GM12878 (cell line): Measurements from ENCODE around the gene DDHD1. TPM values are rescaled to one million over a fixed set of nuclear protein-coding genes. Genes with fewer than 3 reads are reported as not detected.

Experiments used
- BCL11A ChIP-seq: IDR thresholded peaks from 2 replicates; pipeline ENCODE4 v1.6.1; 2011; ENCODE audit warnings: low read depth, low read length
- CBFB ChIP-seq: IDR thresholded peaks from 2 replicates; pipeline ENCODE4 v1.6.1; 2016; ENCODE audit warnings: antibody characterized with exemption, low read depth
- CBX3 ChIP-seq: fragments of 200-600 bp; sonication (generic); IDR thresholded peaks from 2 replicates; pipeline ENCODE4 v1.6.1; 2016; ENCODE audit warnings: low read depth, borderline replicate concordance
- CEBPZ ChIP-seq: fragments of 150-350 bp; IDR thresholded peaks from 2 replicates; pipeline ENCODE4 v1.6.1; 2016; ENCODE audit warnings: low read depth, low read length
- DPF2 ChIP-seq: fragments of 450-650 bp; IDR thresholded peaks from 2 replicates; pipeline ENCODE4 v1.6.1; 2017; ENCODE audit warnings: mild to moderate bottlenecking
- EP300 ChIP-seq, 2 experiments: fragments of 150-350 bp in 1 of 2; IDR thresholded peaks; 2 replicates each; pipeline ENCODE4 v1.6.1; 2011 to 2012; ENCODE audit warnings: low read depth in 2 of 2, low read length in 2 of 2, borderline replicate concordance in 1 of 2, improper control_type of control experiment in 1 of 2, inconsistent platforms in 1 of 2; ENCODE audit not compliant: control insufficient read depth in 1 of 2
- IRF4 ChIP-seq: IDR thresholded peaks from 2 replicates; pipeline ENCODE4 v1.6.1; 2011; ENCODE audit warnings: low read depth, low read length
- JUNB ChIP-seq: IDR thresholded peaks from 2 replicates; pipeline ENCODE4 v1.6.1; 2016; ENCODE audit warnings: antibody characterized with exemption, mild to moderate bottlenecking
- KDM1A ChIP-seq: fragments of 200-600 bp; sonication (generic); IDR thresholded peaks from 2 replicates; pipeline ENCODE4 v1.6.1; 2016; ENCODE audit warnings: borderline replicate concordance
- NFYB ChIP-seq: IDR thresholded peaks from 2 replicates; pipeline ENCODE4 v1.6.1; 2011; ENCODE audit warnings: low read depth, mild to moderate bottlenecking, low read length, improper control_type of control experiment, moderate library complexity; ENCODE audit not compliant: insufficient read depth
- PAX5 ChIP-seq: IDR thresholded peaks from 2 replicates; pipeline ENCODE4 v1.6.1; 2011; ENCODE audit warnings: low read depth, low read length, borderline replicate concordance
- RUNX3 ChIP-seq: IDR thresholded peaks from 2 replicates; pipeline ENCODE4 v1.6.1; 2012; ENCODE audit warnings: low read length, inconsistent platforms
- ZNF384 ChIP-seq: IDR thresholded peaks from 2 replicates; pipeline ENCODE4 v1.6.1; 2012; ENCODE audit warnings: low read depth, mild to moderate bottlenecking, low read length, improper control_type of control experiment, borderline replicate concordance
- polyA plus RNA-seq, 11 experiments: library from polyadenylated mRNA; depleted of rRNA in 4 of 11; unstranded in 6 of 11; stranded (reverse) in 5 of 11; fragments of >200 nt; fragmentation: Nextera tagmentation in 4 of 11; fragmentation: Illumina TruSeq in 1 of 11; extraction: Ambion mirVana in 4 of 11; extraction: Trizol in 1 of 11; gene quantifications; 1 replicate in 1 of 11; 2 replicates in 10 of 11; pipeline versions ENCODE4 v1.2.1 to v1.2.3, GENCODE V29; 2011 to 2016; ENCODE audit warnings: inconsistent platforms in 2 of 11, missing spikeins in 2 of 11, low read depth in 1 of 11
- total RNA-seq, 4 experiments: library from RNA; depleted of rRNA in 3 of 4; stranded (reverse); fragments of >200 nt in 3 of 4; fragmentation: Illumina TruSeq in 1 of 4; extraction: Trizol in 1 of 4; gene quantifications; 2 replicates each; pipeline versions ENCODE4 v1.2.1 to v1.2.3, GENCODE V29; 2013 to 2021

The DDHD1 gene
- total and polyA plus RNA-seq, 10 of the 15 experiments (the other 5 are each of a cell fraction or from before 2014, with no cell fraction given), result 7.7 to 52.3 (median 28.5) TPM

GRCh38 chr14:53144244-53144643 lies 8.9 kb downstream of the DDHD1 start (continued):
- TF ChIP-seq CEBPZ (no peak), PAX5 (peak; percentile 46; the same call in 1 of the 2 replicates), JUNB (peak; percentile 88), NFYB (no peak), RUNX3 (peak; percentile 96), CBX3 (no peak), IRF4 (peak; percentile 89), KDM1A (no peak), DPF2 (peak; percentile 48; the same call in 1 of the 2 replicates), BCL11A (peak; percentile 78; the same call in 1 of the 2 replicates), ZNF384 (no peak), CBFB (no peak), EP300 (IDR thresholded peaks at IDR 0.05; ENCODE audit: borderline replicate concordance in 1 of 2, control insufficient read depth in 1 of 2, low read depth in 2 of 2, low read length in 2 of 2) (peak in 1 of 2 experiments; percentile 67; a peak in 1 of 4 replicates)
